ENCODE data around the gene SUPT6H.

The SUPT6H gene

GRCh38 chr17:28750178-28751047 lies 88.4 kb downstream of the SUPT6H start:
- DNase-seq (ENCODE audit: low spot score) = peak; percentile 96

- no peak for DNase-seq (ENCODE audit: low spot score)
These were observed 89.8 kb downstream of the SUPT6H start for GRCh38 chr17:28751600-28752366.
